K562 (cell line): ENCODE results near the gene CFHR5. TPM values are rescaled to one million over a fixed set of nuclear protein-coding genes. Genes with fewer than 3 reads are reported as not detected.

Experiments
- ATF7 ChIP-seq: fragments of 450-650 bp; IDR thresholded peaks from 2 replicates; pipeline ENCODE4 v1.7.1; 2014; ENCODE audit warnings: mild to moderate bottlenecking, moderate library complexity
- CBX5 ChIP-seq: IDR thresholded peaks from 2 replicates; pipeline ENCODE4 v1.6.1; 2014; ENCODE audit warnings: low read depth, borderline replicate concordance
- COPS2 ChIP-seq: fragments of 450-650 bp; conservative IDR thresholded peaks from 2 replicates; pipeline ENCODE4 v1.6.1; 2016; ENCODE audit warnings: mild to moderate bottlenecking, moderate library complexity
- EP400 ChIP-seq: fragments of 450-650 bp; IDR thresholded peaks from 2 replicates; pipeline ENCODE4 v1.6.1; 2017; ENCODE audit warnings: antibody characterized with exemption, mild to moderate bottlenecking, moderate library complexity
- ETV1 ChIP-seq: fragments of 450-650 bp; conservative IDR thresholded peaks from 2 replicates; pipeline ENCODE4 v1.6.1; 2016; ENCODE audit warnings: missing genetic modification characterization, control low read depth, low read depth, missing compliant biosample characterization
- GABPA ChIP-seq: fragments of 200-800 bp; sonication (Bioruptor generic); conservative IDR thresholded peaks from 2 replicates; pipeline ENCODE4 v1.6.1; 2016; ENCODE audit warnings: low read depth, missing genetic modification characterization, missing compliant biosample characterization
- GABPB2 ChIP-seq: fragments of 250-450 bp; sonication (Bioruptor Pico); conservative IDR thresholded peaks from 2 replicates; pipeline ENCODE4 v1.5.1; 2021; ENCODE audit warnings: mild to moderate bottlenecking
- HIVEP1 ChIP-seq: fragments of 250-450 bp; sonication (Bioruptor Pico); IDR thresholded peaks from 2 replicates; pipeline ENCODE4 v1.4.0; 2020; ENCODE audit warnings: mild to moderate bottlenecking
- HNRNPUL1 ChIP-seq: fragments of 200-400 bp; formaldehyde crosslinking; IDR thresholded peaks from 2 replicates; pipeline ENCODE4 v1.6.1; 2017; ENCODE audit warnings: low read length
- KAT8 ChIP-seq: fragments of 450-650 bp; IDR thresholded peaks from 2 replicates; pipeline ENCODE4 v1.6.1; 2016; ENCODE audit warnings: low read depth, mild to moderate bottlenecking
- KDM1A ChIP-seq, 2 experiments: fragments of 450-650 bp; IDR thresholded peaks; 2 replicates each; pipeline ENCODE4 v1.6.1; 2016; ENCODE audit warnings: mild to moderate bottlenecking in 2 of 2
- KDM5B ChIP-seq: fragments of 200-600 bp; sonication (generic); IDR thresholded peaks from 2 replicates; pipeline ENCODE4 v1.6.1; 2012; ENCODE audit warnings: low read depth, mild to moderate bottlenecking, moderate library complexity, low read length, control low read depth, inconsistent platforms; ENCODE audit not compliant: insufficient replicate concordance
- MEIS2 ChIP-seq: fragments of 450-650 bp; IDR thresholded peaks from 2 replicates; pipeline ENCODE4 v1.6.1; 2014; ENCODE audit warnings: mild to moderate bottlenecking; ENCODE audit not compliant: partially characterized antibody
- NR2F6 ChIP-seq: fragments of 450-650 bp; formaldehyde crosslinking; IDR thresholded peaks from 2 replicates; pipeline ENCODE4 v1.4.0; 2020; ENCODE audit warnings: mild to moderate bottlenecking
- PHF8 ChIP-seq: fragments of 200-600 bp; sonication (generic); IDR thresholded peaks from 2 replicates; pipeline ENCODE4 v1.6.1; 2012; ENCODE audit warnings: mixed run types, mild to moderate bottlenecking, inconsistent platforms, low read length, moderate library complexity, borderline replicate concordance
- RCOR1 ChIP-seq, 2 experiments: IDR thresholded peaks; 2 replicates each; pipeline ENCODE4 v1.6.1; 2012; ENCODE audit warnings: low read depth in 2 of 2, low read length in 2 of 2, borderline replicate concordance in 1 of 2, improper control_type of control experiment in 1 of 2
- RFX1 ChIP-seq: fragments of 450-650 bp; IDR thresholded peaks from 2 replicates; pipeline ENCODE4 v1.6.1; 2016; ENCODE audit warnings: mild to moderate bottlenecking, moderate library complexity
- SETDB1 ChIP-seq: IDR thresholded peaks from one replicate; pipeline ENCODE4 v1.6.1; 2012; ENCODE audit warnings: low read length, control low read depth, inconsistent platforms
- SMARCB1 ChIP-seq: IDR thresholded peaks from 2 replicates; pipeline ENCODE4 v1.6.1; 2011; ENCODE audit warnings: improper control_type of control experiment, low read depth; ENCODE audit not compliant: insufficient read length
- TCF7 ChIP-seq: sonication (generic); IDR thresholded peaks from 2 replicates; pipeline ENCODE4 v1.6.1; 2016; ENCODE audit warnings: antibody characterized with exemption, borderline replicate concordance
- TFAM ChIP-seq: fragments of 250-450 bp; sonication (Bioruptor Pico); conservative IDR thresholded peaks from 2 replicates; pipeline ENCODE4 v1.5.0; 2021; ENCODE audit warnings: mild to moderate bottlenecking, moderate library complexity
- THRAP3 ChIP-seq: fragments of 450-650 bp; IDR thresholded peaks from 2 replicates; pipeline ENCODE4 v1.6.1; 2016; ENCODE audit warnings: mild to moderate bottlenecking, inconsistent platforms, borderline replicate concordance
- ZBTB7A ChIP-seq: IDR thresholded peaks from 2 replicates; pipeline ENCODE4 v1.6.1; 2011; ENCODE audit warnings: low read depth, mild to moderate bottlenecking, low read length, moderate library complexity, borderline replicate concordance; ENCODE audit not compliant: control insufficient read depth
- ZNF12 ChIP-seq: sonication (generic); formaldehyde crosslinking; IDR thresholded peaks from 2 replicates; pipeline ENCODE4 v1.4.0; 2020; ENCODE audit warnings: mild to moderate bottlenecking, missing genetic modification reagents
- ZNF586 ChIP-seq: fragments of 450-650 bp; formaldehyde crosslinking; conservative IDR thresholded peaks from 2 replicates; pipeline ENCODE4 v1.4.0; 2020; ENCODE audit warnings: mild to moderate bottlenecking, moderate library complexity
- polyA plus RNA-seq, 8 experiments: library from polyadenylated mRNA; depleted of rRNA in 4 of 8; stranded (reverse) in 5 of 8; unstranded in 3 of 8; fragments of >200 nt; fragmentation: Nextera tagmentation in 2 of 8; fragmentation: Illumina TruSeq in 1 of 8; extraction: Ambion mirVana in 2 of 8; extraction: Trizol in 1 of 8; gene quantifications; 2 replicates each; pipeline versions ENCODE4 v1.2.1 to v1.2.3, GENCODE V29; 2011 to 2014; ENCODE audit warnings: inconsistent platforms in 1 of 8, missing spikeins in 1 of 8
- total RNA-seq, 7 experiments: library from RNA; depleted of rRNA in 6 of 7; stranded (reverse); fragments of >200 nt in 6 of 7; fragmentation: Illumina TruSeq in 2 of 7; extraction: Trizol in 2 of 7; gene quantifications; 2 replicates each; pipeline versions ENCODE4 v1.2.1 to v1.2.3, GENCODE V29; 2011 to 2021; ENCODE audit warnings: low replicate concordance in 1 of 7
- TF ChIP-seq, protein P1 (sequence below): fragments of 450-650 bp; formaldehyde crosslinking; IDR thresholded peaks from 2 replicates; pipeline ENCODE4 v1.4.0; 2022; ENCODE audit warnings: mild to moderate bottlenecking, moderate library complexity
- TF ChIP-seq, protein P2 (sequence below): fragments of 250-450 bp; sonication (Bioruptor Pico); IDR thresholded peaks from 2 replicates; pipeline ENCODE4 v1.5.0; 2021
- TF ChIP-seq, protein P3 (sequence below): fragments of 250-450 bp; sonication (Bioruptor Pico); IDR thresholded peaks from 2 replicates; pipeline ENCODE4 v1.9.0; 2021; ENCODE audit warnings: mild to moderate bottlenecking, inconsistent platforms

CFHR5 gene
- total and polyA plus RNA-seq, 9 of the 15 experiments (the other 6 are each of a cell fraction or from before 2014, with no cell fraction given) = not detected

DNA sequence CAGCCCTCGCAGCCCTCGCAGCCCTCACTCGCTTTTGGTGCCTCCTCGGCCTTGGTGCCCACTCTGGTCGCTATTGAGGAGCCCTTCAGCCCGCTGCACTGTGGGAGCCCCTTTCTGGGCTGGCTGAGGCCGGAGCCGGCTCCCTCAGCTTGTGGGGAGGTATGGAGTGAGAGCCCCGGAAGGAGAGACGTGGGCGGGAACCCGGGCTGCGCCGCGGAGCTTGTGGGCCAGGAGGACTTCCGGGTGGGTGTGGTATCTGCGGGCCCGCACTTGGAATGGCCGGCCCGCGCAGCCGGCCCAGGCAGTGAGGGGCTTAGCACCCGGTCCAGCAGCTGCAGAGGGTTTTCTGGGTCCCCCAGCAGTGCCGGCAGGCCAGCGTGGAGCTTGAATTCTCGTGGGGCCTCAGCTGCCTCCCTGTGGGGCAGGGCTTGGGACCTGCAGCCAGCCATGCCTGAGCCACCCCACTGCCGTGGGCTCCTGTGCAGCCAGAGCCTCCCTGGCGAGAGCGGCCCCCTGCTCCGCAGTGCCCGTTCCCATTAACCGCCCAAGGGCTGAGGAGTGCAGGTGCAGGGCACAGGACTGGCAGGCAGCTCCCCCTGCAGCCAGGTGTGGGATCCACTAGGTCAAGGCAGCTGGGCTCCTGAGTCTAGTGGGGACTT is 43.7 kb upstream of the CFHR5 start (continued):
- no peak for TF ChIP-seq ZNF12 (CRISPR knock-in tag)
- TF ChIP-seq ATF7 = peak; percentile 19; the same call in 1 of the 2 replicates
- TF ChIP-seq HIVEP1 (CRISPR knock-in tag) = no peak
- TF ChIP-seq ZNF586 = no peak
- TF ChIP-seq RCOR1 (IDR thresholded peaks at IDR 0.05; ENCODE audit: borderline replicate concordance in 1 of 2, low read depth in 2 of 2, low read length in 2 of 2) = no peak
- TF ChIP-seq THRAP3 = no peak
- no peak for TF ChIP-seq NR2F6 (CRISPR knock-in tag)
- TF ChIP-seq RFX1 = no peak
- peak; percentile 92 for TF ChIP-seq GABPA
- no peak for TF ChIP-seq MEIS2
- TF ChIP-seq TFAM = no peak
- TF ChIP-seq TCF7 = no peak
- TF ChIP-seq GABPB2 (CRISPR knock-in tag) = no peak
- TF ChIP-seq, protein P1, sequence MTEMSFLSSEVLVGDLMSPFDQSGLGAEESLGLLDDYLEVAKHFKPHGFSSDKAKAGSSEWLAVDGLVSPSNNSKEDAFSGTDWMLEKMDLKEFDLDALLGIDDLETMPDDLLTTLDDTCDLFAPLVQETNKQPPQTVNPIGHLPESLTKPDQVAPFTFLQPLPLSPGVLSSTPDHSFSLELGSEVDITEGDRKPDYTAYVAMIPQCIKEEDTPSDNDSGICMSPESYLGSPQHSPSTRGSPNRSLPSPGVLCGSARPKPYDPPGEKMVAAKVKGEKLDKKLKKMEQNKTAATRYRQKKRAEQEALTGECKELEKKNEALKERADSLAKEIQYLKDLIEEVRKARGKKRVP (CRISPR knock-in tag) = no peak
- no peak for TF ChIP-seq KDM1A (IDR thresholded peaks at IDR 0.05)
- no peak for TF ChIP-seq CBX5
- peak; percentile 66 for TF ChIP-seq ETV1 (tag)
- TF ChIP-seq ZBTB7A = 0 out of 2 replicates have a peak, but pooled peaks have one; percentile 11
- TF ChIP-seq PHF8 = peak; percentile 88
- TF ChIP-seq EP400 = peak; percentile 52; the same call in 1 of the 2 replicates
- TF ChIP-seq, protein P2, sequence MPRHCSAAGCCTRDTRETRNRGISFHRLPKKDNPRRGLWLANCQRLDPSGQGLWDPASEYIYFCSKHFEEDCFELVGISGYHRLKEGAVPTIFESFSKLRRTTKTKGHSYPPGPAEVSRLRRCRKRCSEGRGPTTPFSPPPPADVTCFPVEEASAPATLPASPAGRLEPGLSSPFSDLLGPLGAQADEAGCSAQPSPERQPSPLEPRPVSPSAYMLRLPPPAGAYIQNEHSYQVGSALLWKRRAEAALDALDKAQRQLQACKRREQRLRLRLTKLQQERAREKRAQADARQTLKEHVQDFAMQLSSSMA (CRISPR knock-in tag) = no peak
- no peak for TF ChIP-seq HNRNPUL1
- TF ChIP-seq SETDB1 = no peak
- TF ChIP-seq COPS2 = no peak
- TF ChIP-seq KDM5B = peak; percentile 75
- TF ChIP-seq SMARCB1 = no peak
- no peak for TF ChIP-seq KAT8
- TF ChIP-seq, protein P3, sequence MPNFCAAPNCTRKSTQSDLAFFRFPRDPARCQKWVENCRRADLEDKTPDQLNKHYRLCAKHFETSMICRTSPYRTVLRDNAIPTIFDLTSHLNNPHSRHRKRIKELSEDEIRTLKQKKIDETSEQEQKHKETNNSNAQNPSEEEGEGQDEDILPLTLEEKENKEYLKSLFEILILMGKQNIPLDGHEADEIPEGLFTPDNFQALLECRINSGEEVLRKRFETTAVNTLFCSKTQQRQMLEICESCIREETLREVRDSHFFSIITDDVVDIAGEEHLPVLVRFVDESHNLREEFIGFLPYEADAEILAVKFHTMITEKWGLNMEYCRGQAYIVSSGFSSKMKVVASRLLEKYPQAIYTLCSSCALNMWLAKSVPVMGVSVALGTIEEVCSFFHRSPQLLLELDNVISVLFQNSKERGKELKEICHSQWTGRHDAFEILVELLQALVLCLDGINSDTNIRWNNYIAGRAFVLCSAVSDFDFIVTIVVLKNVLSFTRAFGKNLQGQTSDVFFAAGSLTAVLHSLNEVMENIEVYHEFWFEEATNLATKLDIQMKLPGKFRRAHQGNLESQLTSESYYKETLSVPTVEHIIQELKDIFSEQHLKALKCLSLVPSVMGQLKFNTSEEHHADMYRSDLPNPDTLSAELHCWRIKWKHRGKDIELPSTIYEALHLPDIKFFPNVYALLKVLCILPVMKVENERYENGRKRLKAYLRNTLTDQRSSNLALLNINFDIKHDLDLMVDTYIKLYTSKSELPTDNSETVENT (CRISPR knock-in tag) = no peak
